Posterior vena cava (tissue), 2 donors: Measurements from ENCODE around the gene OR10Z1. TPM values are rescaled to one million over a fixed set of nuclear protein-coding genes. Genes with fewer than 3 reads are reported as not detected.

Experiments used
- DNase-seq: peaks from one replicate; pipeline ENCODE4 v3.0.0-alpha.2; 2020; ENCODE audit warnings: low spot score
- intact Hi-C, 2 donors: fragments of 100-400 bp; cut with DNase I; formaldehyde crosslinking; loops; one replicate each; pipeline versions ENCODE4 v1.14.1 to v1.14.2; 2022 to 2023
- long read RNA-seq, 2 donors: library from polyadenylated mRNA; unstranded; transcript quantifications; one replicate each; pipeline ENCODE4 v2.0.0, GENCODE V29; 2020 to 2021
- total RNA-seq, 2 donors: library from RNA; stranded (reverse); fragmentation: NEBNext Ultra II Directional; extraction: Animal tissue kit (Norgen Biotek cat#: 25700); gene quantifications; one replicate each; pipeline ENCODE4 v1.2.1, GENCODE V29; 2021
- donor health status: DM: yes; HTN: yes; CAD: no.
- donor health status: DM: yes; HTN: yes; CAD: no.

OR10Z1 gene, protein sequence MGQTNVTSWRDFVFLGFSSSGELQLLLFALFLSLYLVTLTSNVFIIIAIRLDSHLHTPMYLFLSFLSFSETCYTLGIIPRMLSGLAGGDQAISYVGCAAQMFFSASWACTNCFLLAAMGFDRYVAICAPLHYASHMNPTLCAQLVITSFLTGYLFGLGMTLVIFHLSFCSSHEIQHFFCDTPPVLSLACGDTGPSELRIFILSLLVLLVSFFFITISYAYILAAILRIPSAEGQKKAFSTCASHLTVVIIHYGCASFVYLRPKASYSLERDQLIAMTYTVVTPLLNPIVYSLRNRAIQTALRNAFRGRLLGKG
- total RNA-seq = not detected
- long read RNA-seq, donor 1 = 0 reads
- long read RNA-seq, donor 2 = 0 reads

DNA sequence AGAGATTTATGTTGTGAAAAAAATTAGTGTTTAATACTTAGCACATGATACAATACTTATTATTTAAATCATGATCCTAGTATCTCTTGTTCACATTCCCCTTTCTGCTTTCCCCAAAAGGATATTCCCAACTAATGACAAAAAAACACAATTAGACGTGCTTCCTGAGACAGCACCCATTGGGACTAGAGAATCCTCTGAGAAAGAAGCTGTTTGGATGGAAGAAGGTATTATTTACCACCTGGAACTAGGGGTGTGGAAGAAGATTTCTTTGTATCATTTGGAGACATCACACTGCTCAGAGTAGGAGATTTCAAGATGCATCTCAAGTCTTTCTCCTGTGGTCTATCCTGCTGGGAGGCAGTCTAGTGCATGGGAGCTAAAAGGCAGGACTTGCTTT lies at the start of gene OR10Z1:
OR10Z1 (plus strand) TSS at position 301 of the 400 bp plus-strand sequence. CDS start 1,171 bp downstream, outside the sequence.
- intact Hi-C loops = no loop called here
- no peak for DNase-seq

DNA sequence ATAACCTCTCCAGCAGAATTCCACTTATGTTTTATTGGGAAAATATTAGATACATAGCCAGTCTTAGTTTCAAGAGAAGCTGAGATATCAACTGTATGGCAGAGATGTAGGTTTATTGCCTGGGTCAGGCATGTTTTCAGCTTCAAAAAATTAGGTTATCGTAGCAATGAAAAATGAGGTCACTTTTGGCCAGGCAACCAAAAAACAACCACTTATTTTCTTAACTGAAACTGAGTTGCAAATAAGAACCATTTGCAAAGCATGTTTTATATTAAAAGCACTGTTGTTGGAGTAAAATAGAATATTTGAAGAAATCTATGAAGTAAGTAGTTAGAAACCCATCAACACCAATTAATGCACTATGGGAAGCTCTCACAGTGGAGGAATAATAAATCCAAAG lies 45.4 kb upstream of the OR10Z1 start:
- intact Hi-C loops = no loop called here
- no peak for DNase-seq

DNA sequence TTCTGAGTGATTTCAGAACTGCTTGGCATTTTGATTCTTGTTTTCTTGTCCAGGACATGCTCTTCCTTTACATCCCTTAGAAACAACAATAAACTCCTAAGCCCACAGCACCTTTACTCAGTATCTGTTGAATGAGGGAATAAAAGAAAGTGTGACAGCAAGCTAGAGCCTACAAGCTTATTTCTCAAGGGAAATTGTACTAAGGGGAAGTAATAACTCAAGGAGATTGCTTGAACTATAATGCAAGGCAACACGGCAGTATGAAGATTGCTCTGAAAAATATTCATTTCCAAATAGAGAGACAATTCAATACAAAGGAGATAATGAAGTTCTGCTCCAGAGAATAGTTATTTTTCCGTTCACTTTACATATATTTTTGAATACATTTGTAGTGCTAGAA lies 41.2 kb upstream of the OR10Z1 start:
- intact Hi-C loops = no loop called here
- no peak for DNase-seq

DNA sequence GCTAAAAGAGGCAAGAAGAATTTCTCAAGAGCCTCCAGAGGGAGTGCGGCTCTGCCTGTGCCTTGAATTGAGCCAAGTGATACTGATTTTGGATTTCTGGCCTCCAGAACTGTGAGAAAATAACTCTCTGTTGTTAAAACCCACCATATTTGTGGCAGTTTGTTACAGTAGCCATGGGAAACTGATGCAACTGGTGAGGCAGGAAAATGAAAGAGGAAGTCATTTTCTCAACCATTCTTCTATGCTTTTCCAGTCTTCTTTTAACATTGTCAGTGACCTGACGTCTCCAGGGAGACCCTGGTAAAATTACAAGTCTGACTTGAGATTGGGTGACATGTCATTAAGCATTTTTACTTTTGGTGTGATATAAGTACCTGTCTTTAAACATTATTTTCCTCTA lies 40.5 kb upstream of the OR10Z1 start:
- no peak for DNase-seq
- intact Hi-C loops = no loop called here

DNA sequence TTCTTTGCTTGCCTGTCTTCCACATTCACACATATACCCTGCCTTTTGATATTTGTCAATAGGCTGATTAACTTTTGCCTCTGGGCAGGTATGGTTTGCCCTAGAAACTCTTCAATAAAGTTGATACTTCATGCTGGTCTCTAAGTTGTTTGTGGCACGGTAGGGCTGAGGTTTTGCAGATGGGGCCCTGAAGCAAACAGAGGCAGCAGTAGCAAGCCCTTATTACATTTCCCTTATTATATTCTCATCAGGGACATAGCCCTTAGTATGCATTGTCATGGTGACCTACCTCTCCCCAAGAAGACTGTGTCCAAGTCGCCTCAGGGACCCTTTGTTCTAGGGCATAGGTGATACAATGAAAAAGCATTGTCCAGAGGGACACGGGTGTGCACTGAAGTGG lies 34.6 kb upstream of the OR10Z1 start, which contains the start of gene OR6P1:
OR6P1 (minus strand) TSS at position 101 of the 400 bp plus-strand sequence. CDS start 6,976 bp downstream, outside the sequence.
- no peak for DNase-seq
- intact Hi-C loops = loop anchor here in 1 of 2 donors (5.0 kb wide), 1 partner anchor 58 kb away; no protein-coding TSS in a partner anchor

DNA sequence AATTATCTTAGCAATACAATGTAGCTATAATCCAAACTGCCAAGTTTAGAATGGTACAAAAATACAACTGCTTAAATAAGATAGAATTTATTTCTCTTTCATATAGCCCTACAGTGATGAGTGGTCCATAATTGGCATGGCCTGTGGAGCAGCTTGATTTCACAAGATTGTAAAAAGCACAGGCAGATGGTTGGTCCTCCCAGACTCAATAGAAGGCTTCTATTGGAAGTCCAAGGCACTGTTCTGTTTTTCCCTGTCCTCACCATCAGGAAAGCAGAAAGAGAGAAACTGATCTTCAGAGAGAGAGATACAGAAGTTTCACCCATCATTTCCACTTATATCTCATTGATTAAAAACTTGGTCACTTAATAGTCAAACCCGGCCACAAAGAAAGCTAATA lies 32.8 kb upstream of the OR10Z1 start:
- DNase-seq = no peak
- intact Hi-C loops = loop anchor here in 1 of 2 donors (5.0 kb wide), 1 partner anchor 60 kb away; no protein-coding TSS in a partner anchor

DNA sequence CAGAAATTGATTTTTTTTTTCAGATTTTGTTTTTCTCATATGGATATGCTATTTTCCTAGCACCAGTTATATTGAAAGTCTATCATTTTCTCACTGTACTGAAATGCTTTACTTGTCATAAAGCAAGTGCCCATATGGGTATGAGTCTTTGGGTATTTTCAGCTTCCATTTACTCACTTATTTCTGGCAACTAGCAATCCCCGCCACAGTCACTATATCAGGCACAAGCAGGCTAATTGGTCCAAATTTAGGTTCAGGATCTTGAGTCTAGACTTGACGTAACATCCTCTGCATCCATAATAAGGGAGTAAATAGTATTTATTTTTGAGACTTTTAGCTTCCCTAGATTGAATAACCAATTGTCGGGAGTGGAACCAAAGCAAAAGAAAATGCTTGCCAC lies 27.5 kb upstream of the OR10Z1 start:
- intact Hi-C loops = no loop called here
- no peak for DNase-seq

DNA sequence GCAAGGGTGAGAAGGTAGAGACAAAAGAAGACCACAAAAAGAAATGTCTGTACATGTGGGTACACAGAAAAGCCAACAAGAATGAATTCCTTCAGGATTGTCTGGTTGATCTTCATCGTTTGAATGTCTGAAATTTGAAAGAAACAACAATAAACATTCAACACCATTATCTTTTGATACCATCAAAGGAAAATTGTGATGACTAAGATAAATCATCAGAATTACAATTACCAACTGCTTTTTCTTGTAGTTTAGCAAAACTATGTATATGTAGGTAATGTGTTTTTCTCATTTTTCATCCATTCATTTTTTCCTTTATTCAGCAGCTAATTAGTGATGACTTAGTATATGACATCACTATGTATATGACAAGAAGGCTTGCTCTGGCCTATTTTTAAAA lies 25.3 kb upstream of the OR10Z1 start, which contains the start of gene OR10X1:
OR10X1 (minus strand) TSS at position 167 of the 400 bp plus-strand sequence; CDS start at position 167, 0 bp downstream.
- intact Hi-C loops = no loop called here
- DNase-seq = no peak

DNA sequence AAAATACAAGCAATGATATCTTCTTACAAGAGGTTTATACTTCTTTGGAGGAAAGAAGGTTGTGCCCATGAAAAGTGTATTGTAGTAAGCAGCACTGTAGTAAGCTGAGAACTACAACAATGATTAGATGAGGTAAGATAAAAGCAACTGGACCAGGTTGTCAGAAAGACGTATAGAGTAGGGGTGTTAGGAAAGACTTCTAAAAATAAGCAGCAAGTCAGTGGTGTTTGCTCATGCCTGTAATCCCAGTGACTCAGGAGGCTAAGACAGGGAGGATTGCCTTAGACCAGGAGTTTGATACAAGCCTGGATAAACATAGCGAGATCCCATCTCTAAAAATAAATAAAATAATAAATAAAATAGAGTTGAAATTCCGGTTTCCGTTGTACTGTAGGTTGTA lies 21.1 kb upstream of the OR10Z1 start:
- intact Hi-C loops = no loop called here
- DNase-seq = no peak

DNA sequence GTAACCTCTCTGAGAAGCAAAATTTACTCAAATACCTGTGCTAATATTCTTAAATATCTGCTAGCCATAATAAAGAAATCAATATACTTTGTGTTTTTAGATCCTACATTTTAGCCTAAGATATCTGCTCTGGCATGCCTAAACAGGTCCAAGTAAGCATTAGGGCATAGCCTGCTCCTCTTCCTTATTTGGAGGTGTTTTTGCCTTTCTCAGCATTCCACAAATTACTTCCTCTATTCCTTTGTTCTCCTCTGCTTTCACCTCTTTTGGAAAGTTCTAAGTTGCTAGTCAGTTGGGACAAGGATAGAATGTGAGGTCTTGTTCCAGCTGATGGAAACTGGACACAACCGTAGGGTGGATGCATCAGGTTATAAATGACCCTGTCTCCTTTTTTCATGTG lies 18.1 kb upstream of the OR10Z1 start:
- intact Hi-C loops = no loop called here
- DNase-seq = no peak

DNA sequence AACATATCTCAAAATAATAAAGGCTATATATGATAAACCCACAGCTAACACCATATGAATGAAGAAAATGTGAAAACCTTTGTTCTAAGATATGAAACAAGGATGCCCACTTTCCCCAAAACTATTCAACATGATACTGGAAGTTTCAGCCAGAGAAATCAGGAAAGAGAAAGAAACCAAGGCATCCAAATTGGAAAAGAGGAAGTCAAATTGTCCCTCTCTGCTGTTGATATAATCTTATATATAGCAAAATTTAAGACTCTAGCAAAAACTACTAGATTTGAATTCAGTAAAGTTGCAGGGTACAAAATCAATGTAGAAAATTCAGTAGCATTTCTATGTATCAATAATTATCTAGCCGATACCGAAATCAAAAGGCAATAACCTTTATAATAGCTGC lies 4.3 kb upstream of the OR10Z1 start:
- DNase-seq = no peak
- intact Hi-C loops = no loop called here

DNA sequence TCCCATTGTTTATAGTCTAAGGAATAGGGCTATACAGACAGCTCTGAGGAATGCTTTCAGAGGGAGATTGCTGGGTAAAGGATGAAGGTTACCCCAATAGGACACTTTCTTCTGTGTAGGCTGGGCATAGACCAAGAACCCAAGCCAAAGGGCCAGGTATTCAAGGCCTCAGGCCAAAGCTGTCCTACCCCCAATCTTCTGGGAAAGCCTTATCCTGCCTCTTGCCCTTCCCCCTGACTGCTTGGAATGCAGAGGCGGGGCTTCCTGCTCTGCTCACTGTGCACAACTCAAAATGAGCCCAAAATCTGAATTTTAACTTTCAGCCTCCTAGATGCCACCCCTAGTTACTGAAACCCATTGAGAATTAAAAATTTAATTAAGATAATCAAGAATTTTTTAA lies 2.2 kb downstream of the OR10Z1 start:
- DNase-seq = no peak
- intact Hi-C loops = no loop called here

DNA sequence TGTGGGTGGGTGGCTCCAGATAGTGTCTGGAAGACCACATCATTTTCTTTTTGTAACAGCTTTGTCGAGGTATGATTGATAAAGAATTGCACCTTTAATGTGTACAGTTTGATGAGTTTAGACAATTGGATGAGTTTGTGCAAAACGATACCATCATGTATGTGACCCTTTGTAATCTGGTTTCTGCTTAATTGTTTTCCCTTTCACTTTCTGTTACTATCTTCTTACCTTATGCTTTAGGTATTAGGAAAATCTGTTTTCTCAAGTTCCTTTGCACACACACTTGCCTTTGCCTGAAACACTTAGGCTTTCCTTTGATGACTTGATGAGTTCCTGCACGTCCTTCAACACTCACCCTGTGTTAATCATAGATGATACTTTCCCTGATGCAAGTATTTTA lies 6.8 kb downstream of the OR10Z1 start:
- intact Hi-C loops = no loop called here
- DNase-seq = no peak

DNA sequence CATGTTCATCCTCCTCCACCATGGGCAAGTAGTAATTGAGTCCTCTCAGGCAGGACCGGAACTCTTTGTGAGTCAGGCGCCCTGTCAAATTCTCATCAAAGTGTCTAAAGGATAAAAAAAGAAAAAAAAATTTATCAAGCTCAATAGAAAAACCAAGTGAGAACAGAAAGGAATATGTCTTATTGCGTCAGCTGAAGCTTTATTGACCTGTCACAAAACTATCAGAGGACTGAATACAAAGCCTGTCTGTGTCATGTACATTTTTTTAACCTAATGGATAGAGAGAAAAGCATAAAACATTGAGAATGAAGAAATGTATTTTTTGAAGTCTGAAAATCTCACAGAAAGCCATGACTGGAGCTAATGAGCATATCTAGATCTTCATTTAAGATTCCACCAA lies 8.7 kb downstream of the OR10Z1 start:
- no peak for DNase-seq
- intact Hi-C loops = no loop called here

DNA sequence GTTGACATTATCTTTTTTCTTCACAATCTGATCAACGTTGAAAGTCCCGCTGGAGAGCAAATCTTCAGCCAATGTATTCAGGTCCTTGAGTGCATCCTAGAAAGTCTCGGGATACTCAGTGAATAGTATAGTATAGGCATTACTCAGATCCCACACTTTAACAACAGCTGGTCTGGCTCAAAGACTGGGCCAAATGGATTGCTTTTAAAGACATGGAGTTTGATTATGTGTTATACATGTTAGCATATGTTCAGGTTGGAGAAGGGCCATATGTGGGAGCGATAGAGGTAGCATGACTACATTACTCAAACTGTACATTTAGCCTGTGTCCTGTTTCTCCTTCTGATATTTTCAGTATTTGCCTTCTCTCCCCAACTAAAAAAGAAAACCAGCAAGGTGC lies 33.1 kb downstream of the OR10Z1 start:
- DNase-seq = no peak
- intact Hi-C loops = no loop called here

DNA sequence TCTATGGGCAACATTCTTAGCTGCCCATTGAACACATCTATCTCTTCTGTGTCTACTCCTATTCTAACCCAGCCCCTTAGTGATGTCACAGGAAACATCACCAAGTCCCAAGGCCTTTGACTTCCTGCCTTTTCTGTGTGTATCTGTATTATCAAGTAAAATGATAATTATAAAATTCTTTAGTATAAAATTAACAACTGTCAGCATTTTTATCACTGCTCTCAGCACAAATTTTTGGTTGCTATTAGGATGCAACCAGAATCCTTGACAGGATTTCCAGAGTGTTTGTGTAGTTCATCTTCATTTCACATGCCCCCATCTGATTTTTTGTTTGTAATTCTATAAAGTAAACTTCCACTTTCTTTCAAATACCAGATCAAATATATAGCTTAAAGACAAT lies 33.8 kb downstream of the OR10Z1 start:
- intact Hi-C loops = no loop called here
- no peak for DNase-seq

DNA sequence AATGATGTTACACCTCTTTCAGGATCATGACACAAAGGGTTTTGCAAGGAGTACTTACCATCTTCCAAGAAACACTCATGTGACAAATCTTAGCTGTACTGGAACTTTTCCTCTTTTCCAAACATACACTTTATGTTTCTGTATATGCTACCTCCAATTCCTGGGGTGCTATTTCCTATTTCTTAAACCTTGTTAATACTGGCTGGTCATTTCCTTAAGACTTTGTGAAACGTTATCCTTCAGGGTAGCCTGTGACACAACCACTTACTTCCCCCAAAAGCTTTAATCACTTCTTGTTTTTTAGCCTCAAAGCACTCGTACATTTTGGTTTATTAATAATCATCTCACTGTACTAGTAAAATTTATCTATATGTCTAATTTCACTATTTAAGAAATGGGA lies 39.4 kb downstream of the OR10Z1 start:
- no peak for DNase-seq
- intact Hi-C loops = no loop called here

DNA sequence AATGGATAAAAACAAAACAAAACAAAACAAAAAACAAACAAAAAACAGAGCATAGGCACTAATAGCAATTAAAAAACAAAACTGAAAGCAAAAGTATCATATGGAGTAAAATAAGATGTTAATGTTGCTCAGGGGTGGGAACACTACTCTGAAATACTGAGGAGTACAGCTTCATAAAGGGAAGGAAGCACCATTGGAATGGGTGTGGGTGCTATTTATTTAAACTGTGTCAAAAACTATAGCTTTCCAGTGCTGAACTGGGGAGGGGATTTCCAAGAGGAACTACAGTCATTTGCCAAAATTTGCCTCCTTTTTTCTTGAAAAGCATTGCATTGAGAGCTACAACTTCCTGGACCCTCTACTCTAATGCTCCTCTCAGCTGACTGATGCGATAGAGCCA lies 41.4 kb downstream of the OR10Z1 start:
- intact Hi-C loops = no loop called here
- no peak for DNase-seq

DNA sequence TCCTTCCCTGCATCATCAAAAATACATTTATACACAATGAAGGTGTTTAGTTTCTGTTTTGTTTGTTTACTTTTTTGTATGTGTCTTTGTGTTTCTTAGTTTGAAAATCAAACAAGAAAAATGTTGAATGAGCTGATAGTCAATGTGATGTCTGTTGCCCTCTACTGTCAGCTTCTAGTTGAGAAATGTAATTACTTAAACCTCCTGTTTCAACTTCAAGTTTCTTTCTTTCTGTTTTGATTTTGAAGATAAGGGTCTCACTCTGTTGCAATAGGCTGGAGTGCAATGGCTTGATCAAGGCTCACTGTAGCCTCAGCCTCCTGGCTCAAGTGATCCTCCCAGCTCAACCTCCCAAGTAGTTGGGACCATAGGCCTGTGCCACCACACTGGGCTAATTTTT lies 44.0 kb downstream of the OR10Z1 start:
- intact Hi-C loops = no loop called here
- DNase-seq = no peak

DNA sequence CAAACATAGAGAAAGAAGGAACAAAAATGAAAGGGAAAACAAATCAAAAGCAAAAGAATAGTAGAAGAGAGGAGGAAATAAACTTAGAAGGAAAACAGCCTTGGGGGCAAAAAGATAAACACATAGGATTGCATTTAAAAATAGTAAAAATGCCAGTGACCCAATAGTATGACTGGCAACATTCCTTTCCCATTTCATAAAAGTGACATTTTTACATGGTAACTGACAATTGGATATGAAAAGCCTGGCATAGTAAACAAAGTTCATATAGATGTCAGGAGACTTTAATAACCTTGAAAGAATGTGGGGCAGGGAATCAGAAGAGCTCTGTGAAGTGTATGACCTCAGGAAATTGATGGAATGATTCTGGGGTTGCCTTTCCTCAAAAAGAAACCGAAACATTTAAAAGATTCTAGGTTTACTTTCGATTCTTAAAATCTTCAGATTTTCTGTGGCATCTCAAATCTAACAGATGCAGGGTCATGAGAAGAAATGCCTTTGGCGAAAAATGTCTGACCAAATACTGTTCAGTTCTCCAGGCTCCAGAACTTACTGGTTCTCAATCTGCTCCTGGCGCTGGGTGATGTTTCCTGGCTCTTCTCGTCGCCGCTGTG lies 47.8 kb downstream of the OR10Z1 start:
- intact Hi-C loops = no loop called here
- DNase-seq = no peak

DNA sequence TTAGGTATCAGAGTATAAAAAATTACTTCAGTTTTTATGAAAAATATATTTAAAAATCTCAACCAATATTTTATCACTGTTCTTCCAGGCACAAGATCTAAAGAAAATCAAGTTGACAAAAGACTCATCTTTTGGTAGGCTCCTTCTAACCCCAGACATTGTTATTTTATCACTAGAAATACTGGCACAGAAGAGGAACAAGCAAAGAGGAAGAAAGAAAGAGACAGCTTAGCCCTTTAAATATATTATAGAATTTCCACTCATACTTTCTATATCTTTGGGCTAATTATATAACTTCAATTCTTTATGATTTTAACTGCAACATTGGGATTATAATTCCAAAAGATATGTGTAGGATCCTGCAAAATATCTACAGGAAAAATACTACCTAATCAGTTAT lies 49.0 kb downstream of the OR10Z1 start:
- DNase-seq = no peak
- intact Hi-C loops = no loop called here
